HepG2 (cell line): Measurements from ENCODE around the gene IMMT. TPM values are rescaled to one million over a fixed set of nuclear protein-coding genes. Genes with fewer than 3 reads are reported as not detected.

Source experiments
- CEBPG ChIP-seq: IDR thresholded peaks from 2 replicates; pipeline ENCODE4 v1.6.1; 2016
- DPF2 ChIP-seq: sonication (generic); formaldehyde crosslinking; IDR thresholded peaks from 2 replicates; pipeline ENCODE4 v1.4.0; 2020; ENCODE audit warnings: mild to moderate bottlenecking, low read depth, missing genetic modification reagents, borderline replicate concordance
- FOXK2 ChIP-seq: fragments of 450-650 bp; IDR thresholded peaks from 2 replicates; pipeline ENCODE4 v1.6.1; 2016
- GATAD1 ChIP-seq: IDR thresholded peaks from 2 replicates; pipeline ENCODE4 v1.6.1; 2016; ENCODE audit warnings: missing genetic modification reagents, missing compliant biosample characterization
- RARG ChIP-seq: sonication (generic); formaldehyde crosslinking; IDR thresholded peaks from 2 replicates; pipeline ENCODE4 v1.4.0; 2020; ENCODE audit warnings: low read depth, mild to moderate bottlenecking, missing genetic modification reagents
- SSRP1 ChIP-seq: IDR thresholded peaks from 2 replicates; pipeline ENCODE4 v1.6.1; 2016; ENCODE audit warnings: control low read depth
- U2AF2 ChIP-seq: fragments of 200-400 bp; formaldehyde crosslinking; IDR thresholded peaks from 2 replicates; pipeline ENCODE4 v1.6.1; 2017; ENCODE audit warnings: low read depth, mild to moderate bottlenecking, low read length
- ZBTB8A ChIP-seq: sonication (generic); formaldehyde crosslinking; IDR thresholded peaks from 2 replicates; pipeline ENCODE4 v1.4.0; 2020; ENCODE audit warnings: mild to moderate bottlenecking, low read depth, missing genetic modification reagents, borderline replicate concordance
- ZFP36L2 ChIP-seq: sonication (generic); formaldehyde crosslinking; IDR thresholded peaks from 2 replicates; pipeline ENCODE4 v1.4.0; 2020; ENCODE audit warnings: missing genetic modification reagents
- ZNF382 ChIP-seq: sonication (generic); formaldehyde crosslinking; IDR thresholded peaks from 2 replicates; pipeline ENCODE4 v1.5.0; 2020; ENCODE audit warnings: missing genetic modification reagents, mild to moderate bottlenecking, borderline replicate concordance
- ZNF441 ChIP-seq: sonication (generic); formaldehyde crosslinking; IDR thresholded peaks from 2 replicates; pipeline ENCODE4 v1.7.0; 2021; ENCODE audit warnings: missing genetic modification reagents, borderline replicate concordance
- ZNF772 ChIP-seq: sonication (generic); formaldehyde crosslinking; IDR thresholded peaks from 2 replicates; pipeline ENCODE4 v1.5.0; 2020; ENCODE audit warnings: mild to moderate bottlenecking, missing genetic modification reagents
- ZNF781 ChIP-seq: sonication (generic); formaldehyde crosslinking; IDR thresholded peaks from 2 replicates; pipeline ENCODE4 v1.5.1; 2020; ENCODE audit warnings: borderline replicate concordance, mild to moderate bottlenecking, missing genetic modification reagents; ENCODE audit errors: not compliant biosample characterization
- ZSCAN29 ChIP-seq: sonication (generic); formaldehyde crosslinking; conservative IDR thresholded peaks from 2 replicates; pipeline ENCODE4 v1.4.0; 2020; ENCODE audit warnings: mild to moderate bottlenecking, missing genetic modification reagents
- ZSCAN31 ChIP-seq: sonication (generic); formaldehyde crosslinking; IDR thresholded peaks from 2 replicates; pipeline ENCODE4 v1.5.0; 2020; ENCODE audit warnings: low read depth, mild to moderate bottlenecking, missing genetic modification reagents
- polyA plus RNA-seq, 8 experiments: library from polyadenylated mRNA; depleted of rRNA in 3 of 8; stranded (reverse) in 7 of 8; unstranded in 1 of 8; fragments of >200 nt; fragmentation: Illumina TruSeq in 4 of 8; extraction: Trizol in 4 of 8; gene quantifications; 2 replicates each; pipeline versions ENCODE4 v1.2.1 to v1.2.3, GENCODE V29; 2011 to 2016; ENCODE audit warnings: low read depth in 4 of 8, missing spikeins in 1 of 8, mixed read lengths in 1 of 8; ENCODE audit not compliant: insufficient read depth in 1 of 8
- total RNA-seq, 5 experiments: library from RNA; depleted of rRNA; stranded (reverse); fragments of >200 nt; fragmentation: Illumina TruSeq; extraction: Trizol; gene quantifications; 2 replicates each; pipeline ENCODE4 v1.2.3, GENCODE V29; 2016; ENCODE audit warnings: low read depth in 1 of 5
- TF ChIP-seq, protein P1 (sequence below): sonication (generic); formaldehyde crosslinking; IDR thresholded peaks from 2 replicates; pipeline ENCODE4 v1.4.0; 2020; ENCODE audit warnings: missing genetic modification reagents, borderline replicate concordance
- TF ChIP-seq, protein P2 (sequence below): sonication (generic); formaldehyde crosslinking; IDR thresholded peaks from 2 replicates; pipeline ENCODE4 v1.4.0; 2020; ENCODE audit warnings: missing genetic modification reagents, borderline replicate concordance
- TF ChIP-seq, protein P3 (sequence below): sonication (generic); formaldehyde crosslinking; IDR thresholded peaks from 2 replicates; pipeline ENCODE4 v1.9.0; 2022; ENCODE audit warnings: missing genetic modification reagents, mild to moderate bottlenecking, borderline replicate concordance

IMMT gene
- total and polyA plus RNA-seq, 2 of the 13 experiments (the other 11 are each of a cell fraction or from before 2014, with no cell fraction given), result 63.5 to 119 TPM

- TF ChIP-seq, protein P1, sequence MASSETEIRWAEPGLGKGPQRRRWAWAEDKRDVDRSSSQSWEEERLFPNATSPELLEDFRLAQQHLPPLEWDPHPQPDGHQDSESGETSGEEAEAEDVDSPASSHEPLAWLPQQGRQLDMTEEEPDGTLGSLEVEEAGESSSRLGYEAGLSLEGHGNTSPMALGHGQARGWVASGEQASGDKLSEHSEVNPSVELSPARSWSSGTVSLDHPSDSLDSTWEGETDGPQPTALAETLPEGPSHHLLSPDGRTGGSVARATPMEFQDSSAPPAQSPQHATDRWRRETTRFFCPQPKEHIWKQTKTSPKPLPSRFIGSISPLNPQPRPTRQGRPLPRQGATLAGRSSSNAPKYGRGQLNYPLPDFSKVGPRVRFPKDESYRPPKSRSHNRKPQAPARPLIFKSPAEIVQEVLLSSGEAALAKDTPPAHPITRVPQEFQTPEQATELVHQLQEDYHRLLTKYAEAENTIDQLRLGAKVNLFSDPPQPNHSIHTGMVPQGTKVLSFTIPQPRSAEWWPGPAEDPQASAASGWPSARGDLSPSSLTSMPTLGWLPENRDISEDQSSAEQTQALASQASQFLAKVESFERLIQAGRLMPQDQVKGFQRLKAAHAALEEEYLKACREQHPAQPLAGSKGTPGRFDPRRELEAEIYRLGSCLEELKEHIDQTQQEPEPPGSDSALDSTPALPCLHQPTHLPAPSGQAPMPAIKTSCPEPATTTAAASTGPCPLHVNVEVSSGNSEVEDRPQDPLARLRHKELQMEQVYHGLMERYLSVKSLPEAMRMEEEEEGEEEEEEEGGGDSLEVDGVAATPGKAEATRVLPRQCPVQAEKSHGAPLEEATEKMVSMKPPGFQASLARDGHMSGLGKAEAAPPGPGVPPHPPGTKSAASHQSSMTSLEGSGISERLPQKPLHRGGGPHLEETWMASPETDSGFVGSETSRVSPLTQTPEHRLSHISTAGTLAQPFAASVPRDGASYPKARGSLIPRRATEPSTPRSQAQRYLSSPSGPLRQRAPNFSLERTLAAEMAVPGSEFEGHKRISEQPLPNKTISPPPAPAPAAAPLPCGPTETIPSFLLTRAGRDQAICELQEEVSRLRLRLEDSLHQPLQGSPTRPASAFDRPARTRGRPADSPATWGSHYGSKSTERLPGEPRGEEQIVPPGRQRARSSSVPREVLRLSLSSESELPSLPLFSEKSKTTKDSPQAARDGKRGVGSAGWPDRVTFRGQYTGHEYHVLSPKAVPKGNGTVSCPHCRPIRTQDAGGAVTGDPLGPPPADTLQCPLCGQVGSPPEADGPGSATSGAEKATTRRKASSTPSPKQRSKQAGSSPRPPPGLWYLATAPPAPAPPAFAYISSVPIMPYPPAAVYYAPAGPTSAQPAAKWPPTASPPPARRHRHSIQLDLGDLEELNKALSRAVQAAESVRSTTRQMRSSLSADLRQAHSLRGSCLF (CRISPR knock-in tag), result no peak
- TF ChIP-seq, protein P2, sequence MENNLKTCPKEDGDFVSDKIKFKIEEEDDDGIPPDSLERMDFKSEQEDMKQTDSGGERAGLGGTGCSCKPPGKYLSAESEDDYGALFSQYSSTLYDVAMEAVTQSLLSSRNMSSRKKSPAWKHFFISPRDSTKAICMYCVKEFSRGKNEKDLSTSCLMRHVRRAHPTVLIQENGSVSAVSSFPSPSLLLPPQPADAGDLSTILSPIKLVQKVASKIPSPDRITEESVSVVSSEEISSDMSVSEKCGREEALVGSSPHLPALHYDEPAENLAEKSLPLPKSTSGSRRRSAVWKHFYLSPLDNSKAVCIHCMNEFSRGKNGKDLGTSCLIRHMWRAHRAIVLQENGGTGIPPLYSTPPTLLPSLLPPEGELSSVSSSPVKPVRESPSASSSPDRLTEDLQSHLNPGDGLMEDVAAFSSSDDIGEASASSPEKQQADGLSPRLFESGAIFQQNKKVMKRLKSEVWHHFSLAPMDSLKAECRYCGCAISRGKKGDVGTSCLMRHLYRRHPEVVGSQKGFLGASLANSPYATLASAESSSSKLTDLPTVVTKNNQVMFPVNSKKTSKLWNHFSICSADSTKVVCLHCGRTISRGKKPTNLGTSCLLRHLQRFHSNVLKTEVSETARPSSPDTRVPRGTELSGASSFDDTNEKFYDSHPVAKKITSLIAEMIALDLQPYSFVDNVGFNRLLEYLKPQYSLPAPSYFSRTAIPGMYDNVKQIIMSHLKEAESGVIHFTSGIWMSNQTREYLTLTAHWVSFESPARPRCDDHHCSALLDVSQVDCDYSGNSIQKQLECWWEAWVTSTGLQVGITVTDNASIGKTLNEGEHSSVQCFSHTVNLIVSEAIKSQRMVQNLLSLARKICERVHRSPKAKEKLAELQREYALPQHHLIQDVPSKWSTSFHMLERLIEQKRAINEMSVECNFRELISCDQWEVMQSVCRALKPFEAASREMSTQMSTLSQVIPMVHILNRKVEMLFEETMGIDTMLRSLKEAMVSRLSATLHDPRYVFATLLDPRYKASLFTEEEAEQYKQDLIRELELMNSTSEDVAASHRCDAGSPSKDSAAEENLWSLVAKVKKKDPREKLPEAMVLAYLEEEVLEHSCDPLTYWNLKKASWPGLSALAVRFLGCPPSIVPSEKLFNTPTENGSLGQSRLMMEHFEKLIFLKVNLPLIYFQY (CRISPR knock-in tag), result no peak
- peak; percentile 60; the same call in 1 of the 2 replicates for TF ChIP-seq SSRP1 (CRISPR knock-in tag)
- TF ChIP-seq ZNF382 (CRISPR knock-in tag), result no peak
- peak; percentile 67 for TF ChIP-seq CEBPG
- TF ChIP-seq, protein P3, sequence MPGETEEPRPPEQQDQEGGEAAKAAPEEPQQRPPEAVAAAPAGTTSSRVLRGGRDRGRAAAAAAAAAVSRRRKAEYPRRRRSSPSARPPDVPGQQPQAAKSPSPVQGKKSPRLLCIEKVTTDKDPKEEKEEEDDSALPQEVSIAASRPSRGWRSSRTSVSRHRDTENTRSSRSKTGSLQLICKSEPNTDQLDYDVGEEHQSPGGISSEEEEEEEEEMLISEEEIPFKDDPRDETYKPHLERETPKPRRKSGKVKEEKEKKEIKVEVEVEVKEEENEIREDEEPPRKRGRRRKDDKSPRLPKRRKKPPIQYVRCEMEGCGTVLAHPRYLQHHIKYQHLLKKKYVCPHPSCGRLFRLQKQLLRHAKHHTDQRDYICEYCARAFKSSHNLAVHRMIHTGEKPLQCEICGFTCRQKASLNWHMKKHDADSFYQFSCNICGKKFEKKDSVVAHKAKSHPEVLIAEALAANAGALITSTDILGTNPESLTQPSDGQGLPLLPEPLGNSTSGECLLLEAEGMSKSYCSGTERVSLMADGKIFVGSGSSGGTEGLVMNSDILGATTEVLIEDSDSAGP, result peak; percentile 93
- no peak for TF ChIP-seq ZSCAN29 (CRISPR knock-in tag)
- TF ChIP-seq ZNF781 (CRISPR knock-in tag), result peak; percentile 95
- TF ChIP-seq GATAD1 (CRISPR knock-in tag), result peak; percentile 96
- TF ChIP-seq ZNF772, result peak; percentile 77; the same call in 1 of the 2 replicates
- 0 out of 2 replicates have a peak, but pooled peaks have one; percentile 57 for TF ChIP-seq U2AF2
- peak; percentile 87 for TF ChIP-seq ZSCAN31 (CRISPR knock-in tag)
- peak; percentile 51 for TF ChIP-seq RARG (CRISPR knock-in tag)
- peak; percentile 98 for TF ChIP-seq FOXK2
- 0 out of 2 replicates have a peak, but pooled peaks have one; percentile 11 for TF ChIP-seq DPF2 (CRISPR knock-in tag)
- TF ChIP-seq ZBTB8A (CRISPR knock-in tag), result peak; percentile 54; the same call in 1 of the 2 replicates
- 0 out of 2 replicates have a peak, but pooled peaks have one; percentile 14 for TF ChIP-seq ZNF441
- TF ChIP-seq ZFP36L2 (CRISPR knock-in tag), result no peak
Measured at GRCh38 chr2:86105969-86106945, 89.0 kb downstream of the IMMT start, which contains the start of gene PTCD3 (continued).
